Lung (tissue), 12 donors: Measurements from ENCODE around the gene ITGAE. TPM values are rescaled to one million over a fixed set of nuclear protein-coding genes. Genes with fewer than 3 reads are reported as not detected.
A peak's percentile ranks its signal among the peaks of the same experiment; 100 is the strongest.
"Not testable (repeated sequence)": the region's sequence is repeated elsewhere in the genome, so short reads cannot be mapped to it uniquely, and the experiment has no call there.

ENCODE experiments used
- ATAC-seq: fragments of 200-7000 bp; cut with Tn5 transposase; one replicate; pipeline ENCODE4 v1.9.1; 2020; ENCODE audit warnings: moderate number of reproducible peaks; ENCODE audit not compliant: insufficient read depth, low FRiP score
- DNase-seq, 3 donors: peaks; one replicate each; pipeline ENCODE4 v3.0.0-alpha.2; 2013 to 2017
- H3K27ac ChIP-seq, 2 donors: one replicate each; pipeline ENCODE4 v1.5.1; 2013; ENCODE audit warnings: mild to moderate bottlenecking in 2 of 2, moderate library complexity in 2 of 2, control low read depth in 1 of 2, inconsistent platforms in 1 of 2, low read depth in 1 of 2, low read length in 1 of 2
- H3K27me3 ChIP-seq, 3 donors: one replicate each; pipeline ENCODE4 v1.5.1; 2013; ENCODE audit warnings: low read length in 2 of 3; ENCODE audit not compliant: control insufficient read depth in 3 of 3, insufficient read depth in 3 of 3
- H3K36me3 ChIP-seq, 4 donors: one replicate each; pipeline ENCODE4 v1.5.1; 2013; ENCODE audit warnings: low read length in 4 of 4, mild to moderate bottlenecking in 1 of 4, moderate library complexity in 1 of 4; ENCODE audit not compliant: control insufficient read depth in 4 of 4, insufficient read depth in 4 of 4
- H3K4me1 ChIP-seq, 5 donors: one replicate each; pipeline ENCODE4 v1.5.1; 2013; ENCODE audit warnings: low read length in 5 of 5, mild to moderate bottlenecking in 2 of 5, moderate library complexity in 1 of 5; ENCODE audit not compliant: control insufficient read depth in 5 of 5, insufficient read depth in 5 of 5
- H3K4me3 ChIP-seq: one replicate; pipeline ENCODE4 v1.5.1; 2013; ENCODE audit warnings: mild to moderate bottlenecking, control low read depth, moderate library complexity
- H3K9ac ChIP-seq, 2 donors: one replicate each; pipeline ENCODE4 v1.5.1; 2013; ENCODE audit warnings: low read length in 2 of 2, control low read depth in 1 of 2; ENCODE audit not compliant: insufficient read depth in 1 of 2
- H3K9me3 ChIP-seq, 4 donors: one replicate each; pipeline ENCODE4 v1.5.1; 2013; ENCODE audit warnings: low read length in 3 of 4, mild to moderate bottlenecking in 1 of 4, moderate library complexity in 1 of 4; ENCODE audit not compliant: control insufficient read depth in 4 of 4, insufficient read depth in 3 of 4
- WGBS, 2 donors: extraction: QIAGEN DNeasy Blood & Tissue Kit; methylation state at CpG; one replicate each; pipeline ENCODE4 v1.1.7; 2013; 5-methylcytosine and 5-hydroxymethylcytosine counted together
- polyA plus RNA-seq, 2 donors: library from polyadenylated mRNA; stranded (reverse); fragments of 200-250 nt; gene quantifications; one replicate each; pipeline ENCODE4 v1.2.1, GENCODE V29; 2013
- total RNA-seq, 2 donors: library from RNA; depleted of rRNA in 1 of 2; stranded (reverse); fragments of >200 nt in 1 of 2; gene quantifications; one replicate each; pipeline ENCODE4 v1.2.1, GENCODE V29; 2014 to 2021
- TF ChIP-seq, protein P1 (sequence below): IDR thresholded peaks from 2 replicates; pipeline ENCODE4 v1.5.1; 2012; ENCODE audit warnings: mild to moderate bottlenecking; ENCODE audit errors: control extremely low read depth, extremely low read depth
- donor health status: control.
- donor health status: control.
- donor health status: Bipolar disorder and iron deficiency.
- donor health status: healthy.
- donor health status: DM: yes; HTN: yes; CAD: no.

ITGAE gene
- total and polyA plus RNA-seq, 4 donors = 16.8 to 37.3 (median 27.6) TPM

DNA sequence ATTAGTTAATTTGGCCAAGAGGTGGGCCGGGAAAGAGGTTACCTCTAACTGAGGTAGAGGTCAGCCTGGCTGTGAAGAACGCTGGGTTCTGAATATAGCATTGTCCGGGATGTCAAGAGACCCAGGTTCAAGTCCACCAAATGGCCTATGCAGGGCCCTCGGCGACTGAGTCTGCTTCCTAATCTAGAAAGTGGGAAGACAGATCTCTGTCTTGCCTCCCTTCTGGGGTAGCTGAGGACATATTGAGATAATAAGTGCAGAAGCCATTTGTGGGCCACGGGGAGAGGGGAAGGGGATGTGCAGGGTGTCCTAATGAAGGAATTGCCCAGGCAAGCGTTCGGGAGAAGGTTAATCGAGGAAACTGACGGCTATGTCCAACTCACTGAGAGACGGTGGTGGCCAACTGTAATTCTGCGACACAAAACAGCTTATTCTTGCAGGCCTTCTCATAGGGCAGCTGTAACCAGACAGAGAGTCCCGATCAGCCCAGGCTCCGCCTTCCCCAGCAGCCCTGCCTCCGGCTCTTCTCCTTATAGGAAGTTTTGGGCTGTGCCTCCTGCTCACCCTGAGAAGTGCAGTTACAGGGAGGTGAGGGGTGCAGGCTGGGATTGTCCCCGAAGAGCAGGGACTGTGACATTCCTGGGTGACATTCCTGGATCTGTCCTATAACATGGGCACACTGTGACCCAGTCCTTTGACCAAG lies 61.4 kb downstream of the ITGAE start:
- H3K9ac ChIP-seq = no peak overlapping the region
- WGBS, 2 donors = 82 to 83% methylated on average over 16 of the region's 16 CpGs
- H3K36me3 ChIP-seq = no peaks in the 10 kb centered on the region
- ATAC-seq = no peak
- TF ChIP-seq, protein P1, sequence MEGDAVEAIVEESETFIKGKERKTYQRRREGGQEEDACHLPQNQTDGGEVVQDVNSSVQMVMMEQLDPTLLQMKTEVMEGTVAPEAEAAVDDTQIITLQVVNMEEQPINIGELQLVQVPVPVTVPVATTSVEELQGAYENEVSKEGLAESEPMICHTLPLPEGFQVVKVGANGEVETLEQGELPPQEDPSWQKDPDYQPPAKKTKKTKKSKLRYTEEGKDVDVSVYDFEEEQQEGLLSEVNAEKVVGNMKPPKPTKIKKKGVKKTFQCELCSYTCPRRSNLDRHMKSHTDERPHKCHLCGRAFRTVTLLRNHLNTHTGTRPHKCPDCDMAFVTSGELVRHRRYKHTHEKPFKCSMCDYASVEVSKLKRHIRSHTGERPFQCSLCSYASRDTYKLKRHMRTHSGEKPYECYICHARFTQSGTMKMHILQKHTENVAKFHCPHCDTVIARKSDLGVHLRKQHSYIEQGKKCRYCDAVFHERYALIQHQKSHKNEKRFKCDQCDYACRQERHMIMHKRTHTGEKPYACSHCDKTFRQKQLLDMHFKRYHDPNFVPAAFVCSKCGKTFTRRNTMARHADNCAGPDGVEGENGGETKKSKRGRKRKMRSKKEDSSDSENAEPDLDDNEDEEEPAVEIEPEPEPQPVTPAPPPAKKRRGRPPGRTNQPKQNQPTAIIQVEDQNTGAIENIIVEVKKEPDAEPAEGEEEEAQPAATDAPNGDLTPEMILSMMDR = no peak
- no peak overlapping the region for H3K4me3 ChIP-seq
- H3K9me3 ChIP-seq = no peaks in the 10 kb centered on the region
- H3K27ac ChIP-seq = no peak overlapping the region
- H3K27me3 ChIP-seq = no peaks in the 10 kb centered on the region
- peaks cover 0 to 7% (median 6%) of the 10 kb centered on the region in 5 donors for H3K4me1 ChIP-seq
- no peak for DNase-seq

DNA sequence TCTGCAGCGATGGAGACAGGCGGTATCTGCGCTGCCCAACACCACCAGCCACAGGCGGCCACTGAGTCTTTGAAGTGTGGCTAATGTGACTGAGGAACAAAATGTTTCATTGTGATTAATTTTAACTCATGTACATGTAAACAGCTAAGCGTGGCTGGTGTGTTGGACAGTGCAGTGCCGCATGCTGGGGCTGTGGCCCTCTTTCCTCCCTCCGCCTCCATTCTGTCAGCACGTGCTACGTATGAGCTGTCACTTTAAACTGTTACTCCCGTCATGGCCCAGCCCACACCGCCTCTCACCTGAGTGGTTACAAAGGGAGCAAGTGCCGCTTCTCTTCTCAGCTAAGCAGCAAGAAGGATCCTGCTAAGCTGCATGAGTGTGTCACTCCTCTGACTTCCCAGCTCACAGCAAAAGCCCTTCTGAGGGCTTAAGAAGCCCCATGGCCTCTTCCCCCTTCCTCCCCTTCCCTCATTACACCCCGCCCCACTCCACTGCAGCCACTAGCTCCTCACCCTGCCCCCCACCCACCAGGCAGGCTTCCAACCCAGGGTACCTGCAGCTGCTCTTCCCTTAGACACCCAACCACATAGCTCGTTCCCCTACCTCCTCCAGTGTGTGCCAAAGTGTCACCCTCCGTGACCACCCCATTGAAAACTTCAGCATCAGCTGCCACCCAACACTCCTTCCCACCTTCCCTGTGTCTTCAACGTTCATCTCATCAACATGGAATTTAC lies 62.3 kb downstream of the ITGAE start:
- TF ChIP-seq, protein P1 = no peak
- ATAC-seq (peak; percentile 55), DNase-seq (peak; percentile 44 to 58 (median 51))
- Histone ChIP-seq H3K4me1 (peaks cover 0 to 7% (median 6%) of the 10 kb centered on the region in 5 donors), H3K9ac (peak overlapping the region in 1 of 2 donors; percentile 61), H3K27ac (peak overlapping the region in 1 of 2 donors; percentile 34), H3K27me3 (no peaks in the 10 kb centered on the region), H3K4me3 (no peak overlapping the region), H3K9me3 (no peaks in the 10 kb centered on the region), H3K36me3 (no peaks in the 10 kb centered on the region)
- 39 to 55% methylated on average over 16 of the region's 16 CpGs for WGBS, 2 donors

DNA sequence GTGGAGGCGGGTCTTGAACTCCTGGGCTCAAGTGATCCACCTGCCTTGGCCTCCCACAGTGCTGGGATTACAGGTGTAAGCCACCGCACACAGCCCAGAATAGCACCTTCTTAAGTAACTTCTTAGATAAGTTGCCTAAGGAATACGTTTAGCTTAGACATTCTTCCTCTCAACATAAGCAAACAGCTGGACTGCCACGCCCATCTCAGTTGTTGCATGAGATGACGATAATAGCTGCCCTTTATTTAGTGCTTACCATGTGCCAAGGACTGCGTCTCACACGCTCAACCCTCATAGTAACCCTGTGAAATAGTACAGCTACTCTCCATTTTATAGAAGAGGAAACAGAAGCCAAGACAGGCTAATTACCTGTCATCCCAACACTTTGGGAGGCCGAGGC lies 65.5 kb downstream of the ITGAE start:
- Histone ChIP-seq H3K9me3 (no peaks in the 10 kb centered on the region), H3K36me3 (no peaks in the 10 kb centered on the region), H3K27me3 (no peaks in the 10 kb centered on the region), H3K4me1 (peaks cover 0 to 15% (median 6%) of the 10 kb centered on the region in 5 donors), H3K4me3 (no peak overlapping the region), H3K9ac (no peak overlapping the region), H3K27ac (no peak overlapping the region)
- WGBS, 2 donors = 51 to 59% methylated on average over 8 of the region's 8 CpGs
- TF ChIP-seq, protein P1 = no peak
- DNase-seq (no peak), ATAC-seq (no peak)

DNA sequence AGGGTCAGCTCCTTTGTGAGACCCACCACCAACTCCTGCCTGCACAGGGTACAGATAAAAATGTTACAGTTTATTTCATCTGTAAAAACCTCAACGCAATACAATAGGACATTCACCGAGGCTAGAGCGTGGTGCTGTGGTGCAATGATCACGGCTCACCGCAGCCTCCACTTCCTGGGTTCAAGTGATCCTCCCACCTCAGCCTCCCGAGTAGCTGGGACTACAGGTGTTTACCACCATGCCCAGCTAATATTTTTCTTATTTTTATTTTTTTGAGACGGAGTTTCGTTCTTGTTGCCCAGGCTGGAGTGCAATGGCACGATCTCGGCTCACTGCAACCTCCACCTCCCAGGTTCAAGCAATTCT lies 66.1 kb downstream of the ITGAE start:
- not testable (repeated sequence) for H3K27me3 ChIP-seq, H3K36me3 ChIP-seq, DNase-seq, H3K9me3 ChIP-seq, H3K9ac ChIP-seq, H3K27ac ChIP-seq, H3K4me3 ChIP-seq, ATAC-seq
- peaks cover 0 to 15% (median 6%) of the 10 kb centered on the region in 5 donors for H3K4me1 ChIP-seq
- WGBS, 2 donors = 86 to 89% methylated on average over 10 of the region's 10 CpGs
